Endothelial cell of umbilical vein (primary cell): ENCODE results near the gene YARS1. TPM values are rescaled to one million over a fixed set of nuclear protein-coding genes. Genes with fewer than 3 reads are reported as not detected.
A peak's percentile ranks its signal among the peaks of the same experiment; 100 is the strongest.

ENCODE experiments used
- BruUV-seq: library from RNA; stranded (reverse); fragments of 400-500 nt; replicated peaks from 2 replicates; lab custom pipeline; 2021; lab: Mats Ljungman, UMichigan
- CTCF ChIA-PET: fragments of 300-600, 350-600 bp; sonication (Branson Sonifier 250); formaldehyde crosslinking; loops from one replicate; lab custom pipeline; 2021; ENCODE audit warnings: antibody characterized with exemption, inconsistent platforms; lab: Charles Lee
- POLR2A ChIA-PET: fragments of 300-600, 350-600 bp; sonication (Branson Sonifier 250); formaldehyde crosslinking; loops from one replicate; lab custom pipeline; 2021; ENCODE audit warnings: antibody characterized with exemption, inconsistent platforms; lab: Charles Lee
- DNase-seq: peaks from one replicate; pipeline ENCODE4 v3.0.0-alpha.2; 2011; ENCODE audit warnings: low read depth, low spot score
- FAIRE-seq: peaks from 2 replicates; lab custom pipeline; 2011; peaks lifted over from hg19 to GRCh38; lab: Jason Lieb, UNC
- H2AFZ ChIP-seq: 2 replicates; pipeline ENCODE4 v1.6.0; 2012; ENCODE audit warnings: low read depth, low read length, control low read depth, inconsistent platforms
- H3K27ac ChIP-seq: 2 replicates; pipeline ENCODE4 v1.5.1; 2011; ENCODE audit warnings: low read depth, mild to moderate bottlenecking, control low read depth, low read length, moderate library complexity; ENCODE audit not compliant: insufficient read depth
- H3K27me3 ChIP-seq, 2 experiments: 2 replicates each; pipeline versions ENCODE4 v1.6.0 to v1.6.1; 2011; ENCODE audit warnings: low read length in 2 of 2, mixed read lengths in 1 of 2; ENCODE audit not compliant: control insufficient read depth in 2 of 2, insufficient read depth in 2 of 2
- H3K36me3 ChIP-seq, 2 experiments: 2 replicates in 1 of 2; 3 replicates in 1 of 2; pipeline ENCODE4 v1.5.1; 2011; ENCODE audit warnings: low read length in 2 of 2, mild to moderate bottlenecking in 1 of 2, moderate library complexity in 1 of 2; ENCODE audit not compliant: control insufficient read depth in 2 of 2, insufficient read depth in 2 of 2; ENCODE audit errors: extremely low read depth in 1 of 2
- H3K4me1 ChIP-seq: 3 replicates; pipeline ENCODE4 v1.5.1; 2011; ENCODE audit warnings: mild to moderate bottlenecking, low read length; ENCODE audit not compliant: control insufficient read depth, insufficient read depth; ENCODE audit errors: extremely low read depth
- H3K4me2 ChIP-seq: 2 replicates; pipeline ENCODE4 v1.6.1; 2011; ENCODE audit warnings: low read length, control low read depth, mixed read lengths; ENCODE audit not compliant: insufficient read depth
- H3K4me3 ChIP-seq, 3 experiments: fragments of 200-600 bp in 1 of 3; sonication (generic), shearing (Covaris generic) in 1 of 3; replicated peaks in 1 of 3; 2 replicates each; pipeline ENCODE4 v1.5.1; 2011 to 2016; ENCODE audit warnings: control low read depth in 3 of 3, low read length in 3 of 3, mild to moderate bottlenecking in 2 of 3, inconsistent platforms in 1 of 3, low read depth in 1 of 3, moderate library complexity in 1 of 3; ENCODE audit not compliant: insufficient read depth in 1 of 3
- H3K79me2 ChIP-seq: 2 replicates; pipeline ENCODE4 v1.6.0; 2012; ENCODE audit warnings: low read length, inconsistent platforms; ENCODE audit not compliant: control insufficient read depth, insufficient read depth
- H3K9ac ChIP-seq: replicated peaks from 2 replicates; pipeline ENCODE3; 2011; ENCODE audit warnings: low read length, control low read depth; ENCODE audit not compliant: insufficient read depth; ENCODE audit errors: extremely low read depth
- H3K9me1 ChIP-seq: replicated peaks from 3 replicates; pipeline ENCODE4 v1.6.0; 2011; ENCODE audit warnings: mild to moderate bottlenecking, low read length; ENCODE audit not compliant: control insufficient read depth, insufficient read depth; ENCODE audit errors: extremely low read depth
- H3K9me3 ChIP-seq: replicated peaks from 2 replicates; pipeline ENCODE4 v1.5.1; 2012; ENCODE audit warnings: low read length, inconsistent platforms; ENCODE audit not compliant: control insufficient read depth, insufficient read depth
- H4K20me1 ChIP-seq: replicated peaks from 2 replicates; pipeline ENCODE3; 2011; ENCODE audit warnings: mild to moderate bottlenecking, low read length; ENCODE audit not compliant: control insufficient read depth, insufficient read depth; ENCODE audit errors: extremely low read depth
- CTCF ChIP-seq, 2 donors: IDR thresholded peaks; 1 replicate in 1 of 2; 2 replicates in 1 of 2; pipeline ENCODE4 v1.5.1; 2011; ENCODE audit warnings: low read length in 2 of 2, mild to moderate bottlenecking in 2 of 2, moderate library complexity in 2 of 2, control low read depth in 1 of 2, inconsistent platforms in 1 of 2, low read depth in 1 of 2; ENCODE audit not compliant: insufficient read depth in 1 of 2; ENCODE audit errors: extremely low read depth in 1 of 2
- EZH2 ChIP-seq: IDR thresholded peaks from 2 replicates; pipeline ENCODE4 v1.6.1; 2012; ENCODE audit warnings: borderline replicate concordance, low read depth, mild to moderate bottlenecking, moderate library complexity, low read length, inconsistent platforms; ENCODE audit not compliant: severe bottlenecking
- FOS ChIP-seq: IDR thresholded peaks from 2 replicates; pipeline ENCODE4 v1.6.1; 2011; ENCODE audit warnings: mild to moderate bottlenecking, low read length, moderate library complexity, borderline replicate concordance; ENCODE audit not compliant: insufficient read depth
- GATA2 ChIP-seq: IDR thresholded peaks from 2 replicates; pipeline ENCODE4 v1.7.0; 2011; ENCODE audit warnings: low read depth, mild to moderate bottlenecking, moderate library complexity, mixed read lengths, low read length; ENCODE audit not compliant: insufficient read length, insufficient read depth
- JUN ChIP-seq: IDR thresholded peaks from 2 replicates; pipeline ENCODE4 v1.6.1; 2011; ENCODE audit warnings: borderline replicate concordance, low read depth; ENCODE audit not compliant: insufficient read length, insufficient read depth
- MYC ChIP-seq: IDR thresholded peaks from one replicate; pipeline ENCODE4 v1.6.1; 2011; ENCODE audit warnings: mild to moderate bottlenecking, low read depth, low read length
- POLR2A ChIP-seq: IDR thresholded peaks from 2 replicates; pipeline ENCODE4 v1.6.1; 2012; ENCODE audit warnings: low read depth, mild to moderate bottlenecking, control low read depth, low read length
- POLR2AphosphoS5 ChIP-seq: IDR thresholded peaks from 2 replicates; pipeline ENCODE4 v1.6.1; 2012; ENCODE audit warnings: low read depth, mild to moderate bottlenecking, control low read depth, low read length, moderate library complexity; ENCODE audit not compliant: insufficient read depth
- dilution Hi-C: fragments of 300-500 bp; cut with MboI; formaldehyde crosslinking; loops from one replicate; pipeline ENCODE4 v1.15.0; 2019; ENCODE audit warnings: low sequenced_read_pairs; ENCODE audit not compliant: extremely low pct_ligation_motif_present
- intact Hi-C: fragments of 100-400 bp; cut with micrococcal nuclease; formaldehyde crosslinking; loops from one replicate; pipeline ENCODE4 v1.10.0; 2022
- polyA plus RNA-seq, 4 experiments: library from polyadenylated mRNA; depleted of rRNA in 3 of 4; stranded (reverse) in 3 of 4; unstranded in 1 of 4; fragments of >200 nt; gene quantifications; 2 replicates each; pipeline versions ENCODE4 v1.2.1 to v1.2.3, GENCODE V29; 2011 to 2012; ENCODE audit warnings: missing spikeins in 1 of 4
- total RNA-seq: library from RNA; stranded (reverse); gene quantifications from 2 replicates; pipeline ENCODE4 v1.2.3, GENCODE V29; 2021
- TF ChIP-seq, protein P1 (sequence below): IDR thresholded peaks from 2 replicates; pipeline ENCODE4 v1.6.1; 2011; ENCODE audit not compliant: insufficient read depth, insufficient read length

Gene YARS1
- total and polyA plus RNA-seq, 2 donors (not counting 3 experiments of a cell fraction or from before 2014, with no cell fraction given) = 38.2 to 144 TPM

DNA sequence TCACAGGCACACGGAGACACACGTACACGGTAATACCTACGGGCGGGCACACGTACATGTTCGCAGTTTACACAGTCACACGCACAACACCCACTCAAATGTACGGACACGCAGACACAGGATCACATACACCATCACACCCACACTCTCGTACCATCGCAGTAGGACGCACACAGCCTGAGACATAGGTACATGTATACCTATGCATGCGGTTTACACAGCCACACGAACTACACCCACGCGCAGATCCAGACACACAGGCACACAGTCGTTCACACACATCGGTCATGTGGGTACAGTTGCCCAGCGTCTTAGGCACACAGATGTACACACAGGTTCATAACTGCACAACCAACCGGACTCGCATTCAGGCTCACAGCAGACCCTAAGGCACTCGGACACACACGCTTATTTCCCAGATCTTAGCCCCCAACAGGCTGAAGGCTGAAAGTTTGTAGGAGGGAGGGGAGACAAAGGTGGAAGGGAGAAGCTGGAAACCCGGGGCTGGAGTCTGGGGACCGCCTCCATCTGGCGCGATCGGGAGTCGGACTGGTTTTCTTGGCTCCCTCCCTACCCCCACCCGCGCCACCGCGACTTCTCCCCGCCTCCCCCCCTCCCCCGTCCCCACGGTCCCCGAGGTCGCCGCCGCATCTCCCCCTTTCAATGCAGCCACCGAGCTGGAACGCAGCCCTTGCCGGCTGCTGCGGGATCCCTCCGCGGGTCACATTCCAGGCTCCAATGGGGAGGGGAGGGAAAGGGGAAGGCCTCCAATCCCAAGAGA, 62.7 kb downstream of the YARS1 start:
- Histone ChIP-seq H2AFZ (peak overlapping the region; percentile 1), H3K4me2 (peak overlapping the region; percentile 10), H3K27ac (no peak overlapping the region), H3K27me3 (peaks cover 0 to 4% of the 10 kb centered on the region in 2 experiments), H4K20me1 (no peaks in the 10 kb centered on the region), H3K4me1 (peaks cover 2% of the 10 kb centered on the region), H3K79me2 (no peaks in the 10 kb centered on the region), H3K9me3 (no peaks in the 10 kb centered on the region), H3K9me1 (no peaks in the 10 kb centered on the region), H3K4me3 (peak overlapping the region in 1 of 3 experiments; percentile 40), H3K36me3 (no peaks in the 10 kb centered on the region), H3K9ac (no peak overlapping the region)
- BruUV-seq = no TSS peak
- dilution Hi-C loops = no loop called here
- intact Hi-C loops = loop anchor here (1.0 kb wide), 1 partner anchor 103 kb away; the partner anchor contains the start of gene RBBP4
- DNase-seq (no peak), FAIRE-seq (peak; percentile 47)
- CTCF ChIA-PET = interaction anchor here (0.9 to 2.6 kb wide), 4 partner anchors 19 to 234 kb away, joined by 3 to 23 read pairs (median 12); no protein-coding TSS in a partner anchor
- POLR2A ChIA-PET = interaction anchor here (0.6 kb wide), 1 partner anchor 42 kb away, joined by 4 read pairs; no protein-coding TSS in a partner anchor
- TF ChIP-seq POLR2AphosphoS5 (no peak), JUN (no peak), MYC (no peak), EZH2 (no peak), GATA2 (no peak), FOS (no peak), CTCF (IDR thresholded peaks at IDR 0.05; ENCODE audit: extremely low read depth in 1 of 2, insufficient read depth in 1 of 2, low read depth in 1 of 2, low read length in 2 of 2) (no peak), POLR2A (no peak)
- TF ChIP-seq, protein P1, sequence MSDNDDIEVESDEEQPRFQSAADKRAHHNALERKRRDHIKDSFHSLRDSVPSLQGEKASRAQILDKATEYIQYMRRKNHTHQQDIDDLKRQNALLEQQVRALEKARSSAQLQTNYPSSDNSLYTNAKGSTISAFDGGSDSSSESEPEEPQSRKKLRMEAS = no peak
